GM18873 (cell line): ENCODE measurements around the gene IGF2R.

Experiments
- ATAC-seq: cut with Tn5 transposase; IDR thresholded peaks from one replicate; pipeline ENCODE4 v1.9.1; 2021; ENCODE audit warnings: mild to moderate bottlenecking, moderate library complexity, moderate number of reproducible peaks; ENCODE audit not compliant: unreplicated experiment, low FRiP score

Gene IGF2R

GRCh38 chr6:159973951-159974350 is 5.1 kb downstream of the IGF2R start:
- peak; percentile 44 for ATAC-seq

GRCh38 chr6:159974932-159975331 is 6.0 kb downstream of the IGF2R start:
- no peak for ATAC-seq

- no peak for ATAC-seq
Measured at GRCh38 chr6:159976686-159977254, 7.9 kb downstream of the IGF2R start.

DNA sequence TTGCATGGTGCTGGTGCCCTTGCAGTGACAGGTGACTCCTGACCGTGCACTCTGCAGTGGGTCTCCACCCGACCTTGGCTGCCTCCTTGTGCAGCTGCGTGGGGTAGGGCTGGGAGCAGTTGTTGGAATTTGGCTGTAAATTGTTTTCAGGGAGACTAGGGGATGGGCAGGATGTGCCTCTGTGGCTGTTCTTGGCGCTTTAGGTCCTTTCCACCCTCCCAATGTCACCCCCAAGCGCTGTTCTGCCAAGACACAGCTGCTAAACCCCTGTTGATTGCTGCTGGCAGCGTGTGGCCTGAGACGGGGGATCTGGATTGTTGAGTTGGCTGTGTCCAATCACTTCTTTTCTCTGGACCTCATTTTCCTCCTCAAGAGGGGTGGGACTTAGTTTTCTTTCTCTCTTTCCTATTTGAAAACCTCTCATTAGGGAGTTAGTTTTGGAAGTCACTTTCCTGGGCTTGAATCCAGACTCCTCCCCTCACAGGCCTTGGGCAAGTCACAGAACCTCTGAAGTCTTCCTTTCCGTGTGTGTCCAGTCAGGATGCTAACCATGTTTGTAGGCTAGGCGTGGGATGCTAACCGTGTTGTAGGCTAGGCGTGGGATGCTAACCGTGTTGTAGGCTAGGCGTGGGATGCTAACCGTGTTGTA is 8.5 kb downstream of the IGF2R start:
- ATAC-seq, result no peak

GRCh38 chr6:159977904-159978268 is 9.0 kb downstream of the IGF2R start:
- no peak for ATAC-seq

DNA sequence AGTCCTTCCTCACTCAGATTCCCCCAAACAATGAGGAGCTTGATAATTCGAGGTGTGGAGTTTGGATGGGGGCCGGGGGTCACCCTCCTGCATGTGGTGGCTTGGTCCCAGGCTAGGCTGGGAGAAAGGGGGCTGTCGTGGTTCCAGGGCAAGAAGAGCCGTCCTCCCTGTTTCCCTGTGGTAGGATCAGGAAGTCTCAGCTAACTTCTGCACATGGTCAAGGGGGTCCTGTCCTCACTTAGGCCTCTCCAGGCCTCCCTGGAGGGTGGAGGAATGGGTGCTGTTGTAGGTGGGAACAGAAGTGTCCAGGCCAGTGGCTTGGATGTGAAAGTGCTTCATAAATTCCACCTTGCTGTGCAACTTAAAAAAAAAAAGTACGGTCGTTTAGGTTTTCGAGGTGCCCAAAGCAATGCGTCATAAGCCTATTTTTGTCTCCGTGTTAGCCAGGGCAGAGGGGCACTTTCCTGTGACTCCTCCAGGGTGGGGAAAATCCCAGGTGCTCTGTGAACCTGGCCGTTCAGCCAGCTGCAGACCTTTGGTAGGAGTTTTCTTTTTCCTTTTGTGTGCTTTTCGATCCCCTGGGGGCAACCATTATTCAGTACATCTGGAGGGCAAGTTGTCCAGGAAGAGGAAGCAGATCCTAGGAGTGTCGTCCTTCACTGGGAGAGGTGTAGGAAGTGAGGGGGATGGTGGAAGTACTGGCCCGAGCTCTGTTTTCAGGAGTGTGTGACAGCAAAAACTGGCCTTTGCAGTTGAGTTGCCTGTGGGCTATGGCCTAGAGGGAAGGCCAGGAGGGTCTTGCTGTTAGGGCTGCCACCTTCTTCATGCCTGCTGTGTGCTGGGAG is 9.6 kb downstream of the IGF2R start:
- peak; percentile 31 for ATAC-seq

DNA sequence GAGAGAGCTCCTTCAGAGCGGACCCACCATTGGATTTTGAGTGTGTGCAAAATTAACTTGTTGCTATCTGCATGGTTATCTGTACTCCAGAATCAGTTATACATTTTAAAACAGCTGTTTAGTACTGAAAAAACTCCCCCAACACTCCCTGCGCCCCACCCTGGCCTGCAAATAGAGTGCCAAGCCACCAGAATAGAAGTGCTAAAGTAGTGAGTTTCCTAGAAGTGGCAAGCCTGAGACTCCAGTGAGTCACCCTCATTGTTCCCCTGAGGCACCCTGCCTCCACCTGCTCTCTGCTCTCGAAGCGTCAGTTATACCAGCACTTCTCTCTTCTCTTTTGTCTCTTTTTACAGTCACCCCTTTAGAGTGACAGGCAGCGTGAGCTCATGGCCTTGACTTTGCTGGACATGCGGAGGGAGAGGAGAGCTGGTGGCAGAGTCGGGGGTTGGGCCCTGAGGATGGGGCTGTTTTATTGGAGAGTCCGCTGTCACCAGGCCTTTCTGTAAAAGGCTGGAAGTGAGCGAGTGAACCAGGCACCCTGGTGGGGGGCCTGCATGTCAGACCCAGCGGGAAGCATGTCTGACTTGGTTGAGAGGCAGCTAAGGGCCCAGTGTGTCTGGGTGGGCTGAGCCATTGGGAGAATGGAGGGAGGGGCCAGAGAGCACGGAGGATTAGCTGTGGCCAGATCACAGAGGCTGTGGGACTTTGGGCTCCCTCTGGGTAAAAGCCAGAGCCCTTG is 10.4 kb downstream of the IGF2R start:
- peak; percentile 71 for ATAC-seq

GRCh38 chr6:159980474-159980873 is 11.6 kb downstream of the IGF2R start:
- no peak for ATAC-seq

DNA sequence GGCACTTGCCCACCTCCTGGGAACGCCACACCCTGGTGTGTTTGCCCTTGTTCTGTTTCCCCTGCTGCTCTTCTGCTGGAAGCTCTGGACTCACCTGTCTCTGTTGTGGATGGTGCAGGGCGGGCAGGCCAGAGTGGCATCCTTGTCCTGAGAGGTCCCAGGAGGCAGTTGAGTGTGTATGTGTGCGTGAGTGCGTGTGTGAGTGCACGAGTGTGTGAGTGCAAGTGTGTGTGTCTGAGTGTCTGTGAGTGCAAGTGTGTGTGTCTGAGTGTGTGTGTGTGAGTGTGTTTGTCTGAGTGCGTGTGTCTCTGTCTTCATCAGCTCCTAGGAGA is 12.2 kb downstream of the IGF2R start:
- no peak for ATAC-seq

DNA sequence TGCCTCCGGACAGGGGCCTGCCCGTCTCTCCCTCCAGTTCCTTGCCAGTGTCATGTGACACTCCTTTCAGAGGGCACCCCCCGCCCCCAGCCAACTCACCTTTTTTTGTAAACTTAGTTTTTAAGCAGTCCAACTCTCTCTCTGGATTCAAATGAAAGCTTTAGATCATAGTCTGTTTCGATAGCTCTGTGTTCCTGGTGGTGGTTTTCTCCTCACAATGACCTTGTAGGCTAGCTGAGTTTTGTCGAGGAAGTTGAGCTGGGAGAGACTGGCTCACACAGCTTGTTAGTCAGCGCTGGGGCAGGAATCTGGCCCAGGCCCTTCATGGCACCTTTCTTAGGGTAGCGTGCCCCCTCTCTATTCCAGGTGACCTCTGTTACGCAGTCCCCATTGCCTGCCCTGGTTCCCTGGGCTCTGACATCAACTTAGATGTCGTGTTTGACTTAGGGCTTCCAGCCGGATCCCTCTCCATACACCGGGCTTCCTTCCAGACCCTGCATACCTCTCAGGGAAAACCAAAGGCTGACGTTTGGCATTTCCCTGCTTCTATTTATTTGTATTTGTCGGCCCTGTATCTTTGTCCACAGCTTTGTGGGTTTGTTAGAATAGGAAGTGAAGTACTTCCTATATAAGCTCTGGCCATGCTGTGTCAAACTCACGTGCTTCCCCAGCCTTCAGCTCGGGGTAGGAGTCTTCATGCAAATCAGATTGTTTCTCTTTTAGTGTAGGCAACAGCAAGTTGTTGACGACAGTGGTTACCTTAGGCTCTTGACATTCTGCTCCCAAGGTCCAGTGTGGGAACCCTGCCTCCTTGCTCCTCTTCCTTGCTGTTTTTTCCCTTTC is 12.7 kb downstream of the IGF2R start:
- peak; percentile 79 for ATAC-seq

GRCh38 chr6:159982731-159983506 is 14.0 kb downstream of the IGF2R start:
- ATAC-seq, result no peak

- no peak for ATAC-seq
Measured at GRCh38 chr6:159983641-159984080, 14.8 kb downstream of the IGF2R start.

GRCh38 chr6:159984268-159984786 is 15.4 kb downstream of the IGF2R start:
- ATAC-seq, result no peak

- ATAC-seq, result no peak
Measured at GRCh38 chr6:159985296-159985945, 16.5 kb downstream of the IGF2R start.

GRCh38 chr6:159988983-159989454 is 20.1 kb downstream of the IGF2R start:
- ATAC-seq, result no peak

GRCh38 chr6:159989492-159990480 is 20.9 kb downstream of the IGF2R start:
- peak; percentile 72 for ATAC-seq

GRCh38 chr6:159992366-159992765 is 23.5 kb downstream of the IGF2R start:
- ATAC-seq, result no peak
